GM21717 (cell line): ENCODE data around the gene ULBP1.
"Not testable (repeated sequence)": the region's sequence is repeated elsewhere in the genome, so short reads cannot be mapped to it uniquely, and the experiment has no call there.

ENCODE experiments used
- ATAC-seq: cut with Tn5 transposase; IDR thresholded peaks from one replicate; pipeline ENCODE4 v1.9.1; 2021; ENCODE audit warnings: mild to moderate bottlenecking, moderate library complexity; ENCODE audit not compliant: unreplicated experiment

ULBP1 gene

DNA sequence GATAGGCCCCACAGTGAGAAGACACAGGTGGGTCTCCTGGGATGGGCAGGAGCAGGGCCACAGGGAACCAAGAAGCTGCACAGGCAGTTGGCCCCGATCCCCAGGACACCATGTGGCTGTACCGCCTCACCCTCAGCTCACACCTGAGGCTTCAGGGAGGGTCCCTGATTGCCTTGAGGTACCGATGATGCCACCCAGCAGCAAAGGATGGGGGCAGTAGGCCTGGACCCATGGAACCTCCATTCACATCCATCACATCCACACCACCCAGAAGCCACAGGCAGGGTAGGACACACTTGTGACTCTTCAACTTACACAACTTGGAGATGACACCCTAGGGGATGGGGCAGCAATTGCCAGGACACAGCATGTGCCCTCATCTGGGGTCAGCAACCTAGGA, 39.9 kb downstream of the ULBP1 start:
- ATAC-seq, result not testable (repeated sequence)

DNA sequence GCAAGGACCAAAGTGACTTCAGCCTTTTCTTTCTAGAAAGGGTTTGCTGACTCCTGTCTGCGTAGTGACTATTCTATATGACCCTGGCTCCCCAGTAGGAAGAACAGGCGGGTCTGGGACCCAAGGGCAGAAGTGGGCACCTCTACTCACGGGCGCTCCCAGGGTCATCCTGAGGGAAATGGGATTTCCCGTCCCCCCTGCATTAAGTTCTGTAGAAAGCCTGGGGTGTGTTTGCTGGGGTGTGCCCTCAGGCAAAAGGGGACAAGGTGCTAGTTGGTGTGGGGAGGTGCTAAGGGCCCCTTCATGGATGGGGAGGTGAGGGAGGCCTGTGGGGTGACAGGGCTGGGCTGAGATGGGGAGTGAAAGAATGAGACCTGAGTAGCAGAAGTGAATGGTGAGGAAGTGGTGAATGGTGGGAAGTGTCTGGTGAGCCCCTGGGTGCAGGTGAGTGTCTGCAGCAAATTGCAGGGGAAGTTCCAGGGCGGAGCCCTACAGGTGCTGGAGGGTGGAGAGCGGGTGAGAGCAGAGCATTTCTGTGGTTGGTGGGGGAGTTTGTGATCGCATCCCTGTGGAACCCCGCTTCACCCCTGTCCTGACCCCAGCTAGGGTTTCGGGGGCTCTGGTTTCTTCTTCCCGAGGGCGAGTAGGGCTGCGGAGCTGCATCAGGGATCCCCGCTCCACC, 40.5 kb downstream of the ULBP1 start:
- peak; percentile 6 for ATAC-seq

DNA sequence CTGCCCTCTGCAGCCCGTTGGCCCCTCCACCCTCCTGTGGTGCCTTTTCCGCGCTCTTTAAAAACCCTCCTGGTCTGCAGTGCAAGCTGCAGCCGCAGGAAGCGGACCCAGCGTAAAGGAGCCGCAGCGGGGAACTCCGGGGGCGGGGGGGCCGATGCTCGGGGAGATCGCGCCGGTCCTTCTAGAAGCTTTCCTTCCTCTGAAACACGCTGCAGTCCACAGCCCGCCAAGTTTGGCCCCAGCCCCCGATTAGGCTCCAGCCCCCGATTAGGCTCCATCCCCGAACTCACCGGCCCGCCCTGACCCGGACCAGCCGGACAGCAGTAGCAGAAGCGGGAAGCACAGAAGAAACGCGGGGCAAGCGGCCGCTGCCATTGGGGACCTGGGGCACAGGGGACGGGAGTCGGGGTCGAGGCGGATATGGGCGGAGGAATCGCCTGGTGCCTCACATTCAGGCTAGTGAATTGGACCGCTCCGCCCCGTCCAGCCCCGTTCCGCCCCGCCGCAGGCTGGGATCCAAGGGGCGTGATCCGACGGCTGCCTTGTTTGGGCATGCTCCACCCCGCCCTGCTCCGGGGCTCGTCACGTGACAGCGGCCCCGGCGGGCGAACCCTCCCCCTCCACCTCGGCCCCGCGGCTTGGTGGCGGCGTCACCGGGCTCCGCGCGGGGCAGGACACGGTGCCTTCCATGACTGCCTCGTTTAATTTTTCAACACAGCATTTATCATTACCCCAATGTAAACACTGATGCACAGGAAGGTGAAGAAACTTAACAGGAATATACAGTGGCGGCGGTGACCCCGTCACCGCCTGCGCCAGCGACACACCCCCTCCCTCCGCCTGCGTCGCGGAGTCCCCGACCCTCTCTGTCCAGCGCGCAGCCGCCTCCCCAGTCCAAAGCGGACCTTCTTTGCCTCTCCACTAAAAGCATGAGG, 41.3 kb downstream of the ULBP1 start:
- ATAC-seq, result peak; percentile 53

DNA sequence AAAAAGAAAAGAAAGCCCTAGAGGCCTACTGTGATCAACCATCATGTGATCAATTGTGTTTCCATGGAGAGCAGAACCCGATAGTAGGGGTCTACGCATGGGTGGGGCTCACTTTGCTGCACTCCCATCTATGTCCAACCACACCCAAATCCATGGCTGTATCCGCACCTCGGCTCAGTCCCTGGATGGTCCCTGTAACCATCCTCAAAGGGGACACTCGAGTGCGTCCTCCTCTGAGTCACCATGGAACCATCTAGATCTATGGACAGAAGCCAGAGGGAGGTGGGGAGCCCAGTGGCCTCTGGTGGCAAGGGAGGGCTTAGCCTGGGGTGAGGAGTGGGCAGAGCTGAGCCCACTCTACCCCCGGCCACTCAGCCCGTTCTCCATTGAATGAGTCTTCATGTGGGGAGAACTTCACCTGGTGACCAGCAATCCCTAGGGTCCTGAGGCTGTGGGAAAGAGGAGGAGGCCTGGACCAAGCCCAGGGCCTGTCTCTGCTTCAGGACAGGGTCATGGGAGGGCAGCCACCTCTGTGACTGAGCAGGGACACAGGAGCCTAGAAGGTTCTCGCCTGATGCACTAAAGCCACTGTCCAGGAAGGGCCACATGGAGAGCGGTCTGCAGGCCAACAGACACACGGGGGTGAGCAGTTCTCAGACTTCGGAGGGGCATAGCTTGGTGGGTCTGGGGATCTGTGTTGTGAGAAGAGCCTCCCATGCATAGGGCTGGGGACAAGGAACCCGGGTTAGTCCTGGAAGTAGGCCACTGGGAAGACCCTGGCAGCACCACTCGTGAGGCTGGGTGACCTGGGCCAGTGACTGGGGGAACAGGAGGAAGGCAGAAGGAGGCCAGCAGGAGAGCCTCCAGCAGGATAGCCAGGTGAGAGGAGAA, 42.3 kb downstream of the ULBP1 start:
- ATAC-seq, result no peak

DNA sequence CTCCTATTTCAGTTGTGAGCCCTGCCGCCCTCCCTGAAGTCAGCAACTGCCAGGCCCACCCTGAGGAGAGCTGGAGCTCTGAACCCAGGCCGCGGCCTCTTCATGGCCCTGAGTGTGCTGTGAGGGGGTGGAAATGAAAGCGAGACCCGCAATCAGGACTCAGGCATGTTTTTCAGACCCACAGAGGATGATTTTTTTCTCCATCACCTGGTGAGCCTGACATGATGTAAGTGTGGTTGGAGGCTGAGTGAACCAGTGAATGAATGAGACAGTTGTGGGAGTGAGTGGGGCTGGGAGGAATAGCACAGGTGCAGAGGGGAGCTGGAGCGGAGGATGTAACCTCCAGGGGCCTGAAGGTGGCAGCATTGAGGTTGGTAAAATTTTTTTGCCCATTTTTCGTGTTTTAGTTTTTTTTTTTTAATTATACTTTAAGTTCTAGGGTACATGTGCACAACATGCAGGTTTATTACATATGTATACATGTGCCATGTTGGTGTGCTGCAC, 43.3 kb downstream of the ULBP1 start:
- ATAC-seq, result no peak

DNA sequence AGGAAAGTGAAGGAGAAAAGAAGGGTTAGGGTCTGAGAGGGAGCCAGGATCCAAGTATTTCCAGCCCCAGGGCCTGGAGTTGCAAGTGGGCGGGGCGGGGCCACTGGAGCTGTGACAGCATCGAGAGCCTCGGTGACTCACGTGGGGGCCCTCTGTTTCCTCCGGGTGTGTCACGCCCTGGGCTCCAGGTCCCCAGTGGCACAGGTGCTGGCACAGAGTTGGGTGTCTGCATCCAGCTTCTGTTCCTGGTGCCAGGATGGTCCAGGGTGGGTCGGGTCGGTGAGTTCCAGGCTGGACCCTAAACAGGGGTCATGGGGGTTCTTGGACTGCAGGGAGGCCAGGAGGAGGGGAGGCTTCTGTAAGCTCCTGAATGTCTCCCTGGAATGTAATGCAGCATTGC, 44.8 kb downstream of the ULBP1 start:
- ATAC-seq, result no peak

DNA sequence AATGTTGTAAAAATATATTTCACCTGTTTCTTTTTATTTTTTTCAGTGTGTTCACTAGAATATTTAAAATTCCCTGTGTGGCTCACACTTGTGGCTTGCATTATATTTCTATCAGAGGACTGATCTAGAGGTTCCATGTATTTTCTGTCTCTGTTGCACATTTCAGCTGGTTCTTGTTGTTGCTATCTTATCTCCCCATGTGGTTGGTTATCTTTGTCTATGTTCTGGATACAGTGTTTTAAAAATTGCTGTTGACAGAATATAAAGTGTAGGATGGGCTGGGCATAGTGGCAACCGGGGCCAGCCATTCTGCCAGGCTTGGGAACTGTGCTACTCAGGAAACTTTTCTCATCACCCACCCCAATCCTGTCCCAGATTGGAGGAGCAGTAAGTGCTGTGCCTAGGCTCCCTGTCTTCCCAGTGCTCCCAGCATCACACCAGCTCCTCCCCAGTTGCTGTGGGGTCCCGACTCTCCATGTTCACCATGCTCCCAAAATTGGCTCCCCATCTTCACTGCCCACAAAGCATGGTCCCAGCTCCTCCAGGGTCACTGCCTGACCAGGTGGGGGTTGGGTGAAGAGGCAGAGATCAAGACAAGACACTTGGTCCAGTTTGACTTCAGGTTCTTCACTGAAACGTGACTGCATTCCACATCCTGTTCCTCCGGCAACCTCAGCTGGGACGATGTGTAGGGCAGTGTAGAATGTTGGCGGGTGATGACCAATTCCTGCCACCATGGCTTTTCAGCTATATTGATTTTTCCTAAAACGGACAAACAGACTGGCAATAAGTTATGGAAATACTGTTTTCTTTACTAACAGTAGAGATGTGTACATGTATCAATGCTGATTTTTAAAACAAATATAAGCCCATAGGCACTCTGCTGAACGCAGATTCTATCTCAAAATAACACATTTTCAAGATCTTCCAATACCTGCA, 49.4 kb downstream of the ULBP1 start:
- ATAC-seq, result not testable (repeated sequence)

- not testable (repeated sequence) for ATAC-seq
Measured at GRCh38 chr6:150013785-150014622, 50.3 kb downstream of the ULBP1 start.

DNA sequence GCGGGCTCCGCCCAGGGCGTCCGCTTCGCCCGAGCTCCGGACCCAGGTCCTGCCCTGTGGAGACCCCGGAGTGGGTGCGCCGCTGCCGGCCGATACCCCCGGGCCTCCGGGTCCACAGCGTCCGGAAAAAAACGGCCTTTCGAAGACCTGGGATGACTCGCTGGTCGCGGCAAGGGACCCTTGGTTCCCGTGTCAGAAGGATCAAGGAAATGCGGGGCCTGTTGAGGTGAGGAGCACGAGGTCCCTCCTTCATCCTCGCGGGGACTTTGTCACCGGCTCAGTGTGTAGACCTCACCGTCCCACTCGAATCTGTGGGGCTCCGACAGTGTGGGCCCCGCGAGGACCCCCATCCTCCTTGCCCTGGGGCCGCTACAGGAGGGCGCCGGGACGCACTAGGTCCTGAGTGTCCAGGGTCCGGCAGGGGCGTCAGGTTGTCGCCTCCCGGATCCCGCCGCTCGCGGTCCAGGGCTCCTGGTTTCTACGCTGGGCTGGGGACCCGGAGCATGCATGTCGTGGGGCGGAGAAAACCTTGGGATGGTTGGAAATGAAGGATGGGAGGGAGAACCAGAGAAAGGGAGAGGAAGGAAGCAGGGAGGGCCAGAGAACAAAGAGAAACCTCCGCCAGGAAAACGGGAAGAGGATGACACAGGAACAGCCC, 51.0 kb downstream of the ULBP1 start:
- not testable (repeated sequence) for ATAC-seq

GRCh38 chr6:150015281-150016001, 51.7 kb downstream of the ULBP1 start:
- ATAC-seq, result not testable (repeated sequence)

- ATAC-seq, result no peak
Measured at GRCh38 chr6:150016324-150017185, 52.8 kb downstream of the ULBP1 start.

- not testable (repeated sequence) for ATAC-seq
Measured at GRCh38 chr6:150017186-150017521, 53.4 kb downstream of the ULBP1 start.

GRCh38 chr6:150018846-150019580, 55.3 kb downstream of the ULBP1 start:
- ATAC-seq, result no peak

GRCh38 chr6:150021870-150022269, 58.1 kb downstream of the ULBP1 start:
- not testable (repeated sequence) for ATAC-seq
